GM21723 (cell line): ENCODE measurements around the gene HSPBP1.
"Not testable (repeated sequence)": the region's sequence is repeated elsewhere in the genome, so short reads cannot be mapped to it uniquely, and the experiment has no call there.

ENCODE experiments used
- ATAC-seq: cut with Tn5 transposase; IDR thresholded peaks from one replicate; pipeline ENCODE4 v1.9.1; 2021; ENCODE audit warnings: mild to moderate bottlenecking, moderate library complexity; ENCODE audit not compliant: unreplicated experiment

The HSPBP1 gene

DNA sequence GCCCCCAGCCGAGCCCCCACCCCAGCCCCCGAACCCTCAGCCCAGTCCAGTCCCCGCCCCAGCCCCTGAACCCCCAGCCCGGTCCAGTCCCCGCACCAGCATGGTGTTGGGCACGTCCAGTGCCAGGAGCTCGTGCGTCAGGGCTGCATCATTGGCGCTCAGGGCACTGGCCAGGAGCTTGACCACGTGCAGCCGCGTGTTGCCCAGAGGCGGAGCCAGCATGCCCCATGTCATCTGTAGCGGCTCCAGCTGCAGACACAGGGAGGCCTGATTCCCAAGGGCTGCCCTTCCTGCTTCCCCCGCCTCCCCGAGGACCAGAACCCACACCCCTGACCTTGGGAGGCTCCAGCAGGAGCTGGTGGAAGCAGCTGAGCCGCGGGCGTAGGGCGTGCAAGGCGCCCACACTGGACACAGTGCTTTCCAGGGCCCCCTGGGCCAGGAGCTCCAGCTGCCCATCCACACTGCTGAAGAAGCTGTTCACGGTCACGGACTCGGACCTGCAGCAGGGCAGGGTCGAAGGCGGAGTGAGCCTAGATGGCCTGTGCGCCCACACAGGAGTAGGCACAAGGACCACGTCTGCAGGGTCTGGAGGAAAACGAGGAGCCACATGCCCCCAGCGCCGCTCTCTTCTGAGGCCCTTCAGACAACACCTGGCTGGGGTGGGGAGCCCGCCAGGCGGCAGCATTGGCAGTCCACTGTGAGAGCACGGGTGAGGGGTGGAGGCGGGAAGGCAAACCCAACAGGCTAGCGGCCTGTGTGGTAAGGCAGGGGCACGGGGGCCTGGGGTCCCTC lies 38.6 kb downstream of the HSPBP1 start:
- ATAC-seq, result no peak

DNA sequence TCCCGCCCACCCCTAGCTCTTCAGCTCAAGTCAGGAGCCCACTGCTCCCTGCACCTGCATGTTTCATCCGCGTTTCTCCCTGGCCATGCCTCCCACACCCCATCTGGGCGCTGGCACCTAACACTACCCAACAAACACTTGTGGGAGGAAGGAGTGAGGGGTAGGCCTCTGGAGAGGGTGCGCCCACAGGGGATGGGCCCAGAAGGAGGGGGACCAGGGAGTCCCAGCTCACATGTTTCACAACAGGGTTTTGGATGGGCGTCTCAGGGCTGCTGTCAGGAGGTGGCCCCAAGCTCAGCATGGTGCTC lies 39.2 kb downstream of the HSPBP1 start:
- ATAC-seq, result no peak

- no peak for ATAC-seq
These were observed 40.9 kb downstream of the HSPBP1 start for GRCh38 chr19:55239004-55239403.

GRCh38 chr19:55238030-55238429 lies 41.9 kb downstream of the HSPBP1 start:
- no peak for ATAC-seq

DNA sequence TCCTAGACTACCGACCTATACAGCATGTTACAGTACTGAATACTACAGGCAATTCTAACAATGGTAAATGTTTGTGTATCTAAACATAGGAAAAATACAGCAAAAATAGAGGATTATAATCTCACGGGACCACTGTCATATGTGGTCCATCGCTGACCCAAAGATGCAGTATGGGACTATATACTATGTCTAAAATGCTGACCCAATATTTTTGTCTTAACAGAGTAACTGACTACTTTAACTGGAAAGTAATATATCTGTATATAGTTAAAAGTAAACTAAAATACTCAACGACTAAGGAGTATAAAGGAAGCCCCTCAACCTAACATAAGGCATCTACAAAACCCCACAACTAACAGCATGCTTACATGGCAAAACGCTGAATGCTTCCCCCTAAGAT lies 46.9 kb downstream of the HSPBP1 start:
- no peak for ATAC-seq

DNA sequence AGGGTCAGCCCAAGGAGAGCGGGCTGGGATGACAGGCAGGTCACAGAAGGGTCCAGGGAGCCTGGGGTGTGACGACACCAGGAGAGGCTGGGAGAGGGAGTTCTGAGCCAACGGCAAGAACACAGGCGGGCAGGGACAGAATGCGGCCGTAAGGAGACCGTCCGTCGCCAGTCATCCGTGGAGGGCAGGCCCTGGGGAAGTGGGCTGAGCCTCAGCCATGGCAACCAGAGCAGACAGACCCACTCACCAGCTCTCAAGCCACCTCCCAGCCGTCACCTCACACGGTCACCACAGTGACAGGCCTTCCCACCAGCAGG lies 47.7 kb downstream of the HSPBP1 start:
- no peak for ATAC-seq

- ATAC-seq, result no peak
These were observed 48.3 kb downstream of the HSPBP1 start for GRCh38 chr19:55231391-55232285.

DNA sequence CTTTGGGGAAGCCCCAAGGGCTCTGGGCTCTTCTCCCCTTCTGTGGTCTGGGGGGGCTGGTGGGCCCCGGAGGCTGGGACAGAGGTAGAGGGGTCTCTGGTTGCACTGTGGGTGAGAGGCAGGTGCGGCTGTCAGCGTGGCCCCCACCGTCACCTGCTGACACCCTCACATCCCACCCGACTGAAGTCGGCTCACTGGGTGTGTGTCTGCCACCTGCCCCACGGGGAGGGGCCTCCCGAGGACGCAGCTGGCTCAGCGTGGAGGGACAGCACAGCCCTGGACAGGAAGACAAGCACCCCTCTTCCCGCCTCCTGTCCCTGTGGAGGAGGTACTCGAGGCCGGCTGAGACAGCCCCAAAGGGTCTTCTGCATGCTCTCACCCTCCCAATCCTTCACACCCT lies 49.1 kb downstream of the HSPBP1 start:
- no peak for ATAC-seq

DNA sequence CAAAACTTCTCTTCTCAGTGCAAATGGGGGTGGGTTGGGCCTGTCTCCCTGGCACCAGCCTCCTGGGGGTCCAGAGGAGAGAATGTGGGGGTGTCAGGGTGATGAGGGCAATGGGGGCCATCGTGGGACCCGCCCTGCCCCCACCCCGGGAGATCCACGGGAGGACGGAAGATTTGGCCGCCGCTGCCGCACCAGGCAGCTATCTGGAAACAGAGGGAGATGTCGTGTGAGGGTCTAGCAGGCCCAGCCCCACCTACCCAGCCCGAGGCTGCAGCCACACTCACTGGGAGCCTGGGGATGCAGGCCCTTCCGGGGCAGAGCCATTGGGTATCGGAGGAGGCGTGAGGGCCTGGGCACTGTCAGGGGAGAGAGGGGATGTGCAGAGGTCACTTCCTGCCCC lies 49.6 kb downstream of the HSPBP1 start:
- no peak for ATAC-seq

GRCh38 chr19:55229789-55230182 lies 50.1 kb downstream of the HSPBP1 start:
- no peak for ATAC-seq

GRCh38 chr19:55229145-55229788 lies 50.6 kb downstream of the HSPBP1 start:
- ATAC-seq, result no peak

GRCh38 chr19:55228403-55229031 lies 51.4 kb downstream of the HSPBP1 start, which contains the start of gene TMEM86B:
TMEM86B (minus strand) TSS chr19:55228763; CDS start chr19:55228741, 22 bp downstream.
- ATAC-seq, result no peak

DNA sequence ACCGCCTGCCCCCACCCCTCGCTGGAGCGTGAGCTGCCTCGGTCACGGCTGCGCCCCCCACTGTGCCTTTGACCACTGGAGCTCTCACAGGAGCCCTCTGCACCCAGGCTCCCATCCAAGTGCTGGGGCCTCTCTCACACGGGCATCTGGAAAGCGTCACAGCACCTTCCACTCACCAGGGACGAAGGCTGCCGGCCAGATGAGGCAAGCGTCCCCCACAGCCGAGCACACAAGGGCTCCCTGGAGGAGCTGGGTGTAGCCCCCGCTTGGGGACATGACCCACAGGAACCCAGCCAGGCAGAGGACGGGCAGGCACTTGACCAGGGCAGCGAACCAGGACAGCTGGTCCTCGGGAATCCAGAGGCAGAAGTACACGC lies 51.9 kb downstream of the HSPBP1 start:
- ATAC-seq, result no peak

- ATAC-seq, result no peak
These were observed 52.5 kb downstream of the HSPBP1 start for GRCh38 chr19:55227241-55228014.

GRCh38 chr19:55226788-55227187 lies 53.1 kb downstream of the HSPBP1 start:
- ATAC-seq, result no peak

DNA sequence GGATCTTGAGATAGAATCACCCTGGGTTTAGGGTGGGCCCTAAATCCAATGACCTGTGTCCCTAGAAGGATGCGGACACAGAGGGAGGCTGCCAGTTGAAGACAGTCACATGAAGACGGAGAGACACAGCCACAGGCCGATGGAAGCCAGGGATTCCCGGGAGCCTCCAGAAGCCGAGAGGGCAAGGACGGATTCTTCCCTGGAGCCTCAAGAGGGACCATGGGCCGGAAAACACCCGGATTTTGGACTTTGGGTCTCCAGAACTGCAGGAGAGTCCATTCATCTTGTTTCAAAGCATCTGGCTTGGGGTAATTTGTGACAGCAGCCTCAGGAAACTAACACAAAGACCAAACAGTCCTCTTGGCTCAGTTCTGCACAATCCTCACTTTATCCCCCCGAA lies 53.6 kb downstream of the HSPBP1 start:
- ATAC-seq, result no peak

DNA sequence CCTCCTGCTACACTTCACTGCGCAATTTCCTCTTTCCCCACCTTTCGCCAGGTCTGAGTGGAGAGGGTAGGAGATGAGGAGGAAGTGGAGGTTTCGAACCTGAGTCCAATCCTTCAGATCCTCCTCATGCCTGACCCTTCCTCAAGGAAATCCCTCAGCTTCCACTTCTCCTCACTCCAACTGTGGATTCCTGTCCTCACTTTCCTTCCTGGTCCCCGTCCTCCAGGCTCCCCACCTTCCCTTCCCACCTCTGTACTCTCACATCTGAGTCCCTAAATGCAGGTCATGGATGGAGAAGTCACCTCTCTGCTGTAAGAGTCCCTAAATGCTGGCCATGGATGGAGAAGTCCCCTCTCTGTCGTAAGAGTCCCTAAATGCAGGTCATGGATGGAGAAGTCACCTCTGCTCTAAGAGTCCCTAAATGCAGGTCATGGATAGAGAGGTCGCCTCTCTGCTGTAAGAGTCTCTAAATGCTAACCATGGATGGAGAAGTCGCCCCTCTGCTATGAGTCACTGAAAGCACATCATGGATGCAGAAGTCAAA lies 54.4 kb downstream of the HSPBP1 start:
- no peak for ATAC-seq

GRCh38 chr19:55224679-55225414 lies 55.1 kb downstream of the HSPBP1 start:
- not testable (repeated sequence) for ATAC-seq

- ATAC-seq, result no peak
These were observed 55.8 kb downstream of the HSPBP1 start for GRCh38 chr19:55224038-55224665.
